ENCODE results near the gene TMIGD2.
A peak's percentile ranks its signal among the peaks of the same experiment; 100 is the strongest.

The TMIGD2 gene

GRCh38 chr19:4343370-4344307 is 41.5 kb upstream of the TMIGD2 start, which contains the start of gene MPND:
MPND (plus strand) TSS chr19:4343562; CDS start chr19:4343594, 32 bp downstream.
- H3K4me3 ChIP-seq (replicated peaks; ENCODE audit: low read depth, low read length), result peak within 1 kb of the TSS; percentile 50
- TF ChIP-seq CTCF (IDR thresholded peaks at IDR 0.05; ENCODE audit: low read depth, low read length, missing control alignments), result no peak
- DNase-seq (ENCODE audit: extremely low read depth, low read depth), result no peak

- TF ChIP-seq CTCF (IDR thresholded peaks at IDR 0.05; ENCODE audit: low read depth, low read length, missing control alignments), result peak; percentile 20
- peak overlapping the region; percentile 50 for H3K4me3 ChIP-seq (replicated peaks; ENCODE audit: low read depth, low read length)
- peak; percentile 100 for DNase-seq (ENCODE audit: extremely low read depth, low read depth)
Measured at GRCh38 chr19:4342615-4343369, 40.6 kb upstream of the TMIGD2 start.

GRCh38 chr19:4342314-4342614 is 40.1 kb upstream of the TMIGD2 start:
- peak overlapping the region; percentile 50 for H3K4me3 ChIP-seq (replicated peaks; ENCODE audit: low read depth, low read length)
- DNase-seq (ENCODE audit: extremely low read depth, low read depth), result no peak
- no peak for TF ChIP-seq CTCF (IDR thresholded peaks at IDR 0.05; ENCODE audit: low read depth, low read length, missing control alignments)

GRCh38 chr19:4338441-4339355 is 36.5 kb upstream of the TMIGD2 start, which contains the start of gene STAP2:
STAP2 (minus strand) TSS chr19:4338827; CDS start chr19:4338753, 74 bp downstream.
- peak within 1 kb of the TSS; percentile 38 for H3K4me3 ChIP-seq (replicated peaks; ENCODE audit: low read depth, low read length)
- no peak for DNase-seq (ENCODE audit: extremely low read depth, low read depth)
- TF ChIP-seq CTCF (IDR thresholded peaks at IDR 0.05; ENCODE audit: low read depth, low read length, missing control alignments), result no peak

- DNase-seq (ENCODE audit: extremely low read depth, low read depth), result no peak
- peak overlapping the region; percentile 38 for H3K4me3 ChIP-seq (replicated peaks; ENCODE audit: low read depth, low read length)
- no peak for TF ChIP-seq CTCF (IDR thresholded peaks at IDR 0.05; ENCODE audit: low read depth, low read length, missing control alignments)
Measured at GRCh38 chr19:4337906-4338440, 35.8 kb upstream of the TMIGD2 start.
